Stimulated activated naive CD8-positive, alpha-beta T cell treated with anti-CD3 and anti-CD28 coated beads, Interleukin-15, amount 100 ng/mL, for 72 hours (primary cell): Measurements from ENCODE around the gene PLP1.
"Not testable (repeated sequence)": the region's sequence is repeated elsewhere in the genome, so short reads cannot be mapped to it uniquely, and the experiment has no call there.

Experiments used
- ATAC-seq: fragments of 150-1000 bp; cut with Tn5 transposase; 2 replicates; pipeline ENCODE4 v1.10.0; 2021; ENCODE audit warnings: mild to moderate bottlenecking, moderate library complexity
- DNase-seq, 2 donors: peaks; one replicate each; pipeline ENCODE4 v3.0.0; 2021 to 2022
- H3K27ac Mint-ChIP-seq, 2 donors: one replicate each; pipeline ENCODE4 v1.8.0; 2022; ENCODE audit warnings: mild to moderate bottlenecking in 2 of 2, mixed read lengths in 2 of 2, moderate library complexity in 2 of 2
- H3K27me3 Mint-ChIP-seq: one replicate; pipeline ENCODE4 v1.8.0; 2022; ENCODE audit warnings: mixed read lengths
- H3K4me1 Mint-ChIP-seq: one replicate; pipeline ENCODE4 v1.8.0; 2022; ENCODE audit warnings: mild to moderate bottlenecking, mixed read lengths
- H3K4me3 Mint-ChIP-seq, 2 donors: one replicate each; pipeline ENCODE4 v1.8.0; 2022; ENCODE audit warnings: mild to moderate bottlenecking in 2 of 2, mixed read lengths in 2 of 2, moderate library complexity in 1 of 2
- H3K9me3 Mint-ChIP-seq, 2 donors: one replicate each; pipeline ENCODE4 v1.8.0; 2022; ENCODE audit warnings: mixed read lengths in 2 of 2

The PLP1 gene

GRCh38 chrX:103766813-103767555 is 9.7 kb upstream of the PLP1 start:
- not testable (repeated sequence) for H3K4me3 Mint-ChIP-seq, ATAC-seq, H3K27ac Mint-ChIP-seq, H3K4me1 Mint-ChIP-seq, H3K27me3 Mint-ChIP-seq, DNase-seq, H3K9me3 Mint-ChIP-seq

DNA sequence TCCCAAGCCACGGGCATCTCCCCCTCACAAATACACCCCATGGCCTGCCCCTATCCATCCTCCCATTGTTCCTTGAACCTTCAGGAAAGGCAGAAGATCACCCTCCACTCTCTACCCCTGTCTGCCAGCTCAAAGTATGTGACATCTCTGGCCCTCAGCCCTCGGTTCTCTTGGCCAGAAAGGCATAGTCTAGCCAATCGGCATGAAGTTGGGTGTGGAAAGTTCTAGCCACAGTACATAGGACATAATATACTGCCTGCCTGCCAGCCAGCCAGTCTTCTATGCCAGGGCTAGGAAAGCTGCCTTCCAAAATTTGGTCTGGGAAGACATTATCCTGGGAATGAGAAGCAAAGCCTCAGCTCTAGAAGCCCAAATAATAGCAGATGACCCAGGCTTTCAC is 3.2 kb upstream of the PLP1 start:
- no peak for ATAC-seq
- no peak for DNase-seq
- Mint-ChIP-seq H3K27ac (no peak overlapping the region), H3K9me3 (no peaks in the 10 kb centered on the region), H3K27me3 (peaks cover 26% of the 10 kb centered on the region), H3K4me1 (no peaks in the 10 kb centered on the region), H3K4me3 (no peak overlapping the region)

DNA sequence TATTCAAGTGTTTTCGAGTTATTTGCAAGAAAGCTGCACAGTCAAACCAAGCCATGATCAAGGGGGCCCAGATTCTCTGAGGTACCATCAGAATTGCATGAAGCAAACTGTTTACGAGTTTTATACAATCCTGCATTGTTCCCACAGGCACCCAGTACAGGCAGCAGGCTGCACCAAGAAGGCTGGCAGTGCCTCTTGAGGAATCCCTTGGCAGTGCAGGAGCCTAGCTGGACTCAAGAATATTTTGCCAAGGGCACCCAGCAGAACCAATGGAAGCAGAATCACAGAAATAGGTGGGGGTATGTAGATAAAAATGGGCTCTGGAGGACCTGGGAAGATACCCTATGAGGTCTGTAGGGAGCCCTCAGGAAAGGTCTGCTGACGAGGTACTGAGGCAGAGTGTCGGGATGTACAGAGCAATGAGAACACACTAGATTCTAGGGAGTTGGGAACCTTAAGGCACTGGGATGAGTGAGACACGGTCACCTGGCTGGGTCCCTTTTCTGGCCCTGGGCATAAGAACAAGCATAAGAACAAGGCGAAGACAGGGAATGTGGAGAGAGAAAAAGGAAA is 2.5 kb upstream of the PLP1 start:
- H3K4me3 Mint-ChIP-seq: no peak overlapping the region
- H3K9me3 Mint-ChIP-seq: no peaks in the 10 kb centered on the region
- H3K27ac Mint-ChIP-seq: no peak overlapping the region
- DNase-seq (no peak), ATAC-seq (no peak)
- H3K4me1 Mint-ChIP-seq: no peaks in the 10 kb centered on the region
- peaks cover 27% of the 10 kb centered on the region for H3K27me3 Mint-ChIP-seq

DNA sequence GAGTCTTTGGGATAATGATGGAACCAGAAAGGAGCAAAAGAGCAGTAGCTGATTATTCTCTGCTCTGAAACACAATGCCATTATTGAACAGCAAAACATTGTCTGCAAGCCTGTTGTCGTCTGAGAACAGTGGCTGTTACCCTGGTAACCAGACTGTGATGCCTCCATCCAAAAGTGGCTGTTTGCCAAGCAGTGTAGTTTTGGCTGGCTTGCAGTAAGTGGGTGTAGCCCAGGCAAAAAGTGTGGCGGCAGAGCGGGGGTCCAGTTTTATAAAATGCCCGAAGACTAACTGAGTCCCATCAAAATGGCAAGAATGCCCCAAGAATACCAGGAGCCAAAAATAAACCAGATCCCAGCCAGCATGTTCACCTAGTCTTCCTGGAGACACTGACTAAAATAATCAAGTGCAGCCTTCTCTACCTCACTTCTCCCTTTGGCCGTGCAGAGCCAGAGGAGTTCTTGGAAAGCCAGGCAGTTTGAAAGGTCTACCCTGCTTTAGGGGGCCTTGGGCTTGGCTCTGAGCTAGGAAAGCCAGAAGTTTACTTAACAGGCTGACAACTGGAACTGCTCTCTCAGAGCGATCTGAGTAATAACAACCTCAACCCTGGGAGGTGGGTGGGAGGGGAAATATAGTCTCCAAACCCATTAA is 2.6 kb downstream of the PLP1 start:
- DNase-seq: no peak
- H3K9me3 Mint-ChIP-seq: no peaks in the 10 kb centered on the region
- no peak overlapping the region for H3K4me3 Mint-ChIP-seq
- no peaks in the 10 kb centered on the region for H3K4me1 Mint-ChIP-seq
- peaks cover 22% of the 10 kb centered on the region for H3K27me3 Mint-ChIP-seq
- H3K27ac Mint-ChIP-seq: no peak overlapping the region
- ATAC-seq: no peak

GRCh38 chrX:103780336-103781061 is 3.9 kb downstream of the PLP1 start:
- no peaks in the 10 kb centered on the region for H3K9me3 Mint-ChIP-seq
- H3K27ac Mint-ChIP-seq: no peak overlapping the region
- DNase-seq (no peak), ATAC-seq (no peak)
- peaks cover 20% of the 10 kb centered on the region for H3K27me3 Mint-ChIP-seq
- no peak overlapping the region for H3K4me3 Mint-ChIP-seq
- no peaks in the 10 kb centered on the region for H3K4me1 Mint-ChIP-seq

- ATAC-seq (no peak), DNase-seq (no peak)
- no peak overlapping the region for H3K4me3 Mint-ChIP-seq
- peaks cover 15% of the 10 kb centered on the region for H3K27me3 Mint-ChIP-seq
- no peaks in the 10 kb centered on the region for H3K9me3 Mint-ChIP-seq
- no peaks in the 10 kb centered on the region for H3K4me1 Mint-ChIP-seq
- no peak overlapping the region for H3K27ac Mint-ChIP-seq
Measured at GRCh38 chrX:103781062-103781402, 4.4 kb downstream of the PLP1 start.

- H3K4me1 Mint-ChIP-seq: no peaks in the 10 kb centered on the region
- peaks cover 9% of the 10 kb centered on the region for H3K27me3 Mint-ChIP-seq
- H3K27ac Mint-ChIP-seq: no peak overlapping the region
- H3K9me3 Mint-ChIP-seq: no peaks in the 10 kb centered on the region
- DNase-seq: no peak
- no peak for ATAC-seq
- H3K4me3 Mint-ChIP-seq: no peak overlapping the region
Measured at GRCh38 chrX:103781706-103782105, 5.1 kb downstream of the PLP1 start.

DNA sequence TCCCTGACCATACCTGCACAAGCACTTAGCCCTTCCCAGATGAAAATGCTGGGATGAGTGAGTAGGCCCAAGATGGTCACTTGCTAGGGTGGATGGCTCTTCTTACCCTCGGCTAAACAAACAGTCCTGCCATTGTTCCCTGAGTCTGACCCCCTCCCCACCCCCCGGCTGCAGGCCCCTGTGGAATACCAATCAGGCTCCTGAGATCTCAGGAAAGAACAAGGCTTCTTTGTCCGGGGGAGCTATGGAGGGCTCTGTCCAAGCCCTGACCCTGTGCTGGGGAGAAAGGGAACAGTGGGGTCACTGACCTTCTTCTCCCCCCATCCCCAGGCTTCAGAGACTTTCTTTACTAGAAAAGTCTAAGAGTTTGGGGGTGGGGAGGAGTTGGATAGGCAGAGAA is 6.0 kb downstream of the PLP1 start:
- Mint-ChIP-seq H3K27me3 (peaks cover 9% of the 10 kb centered on the region), H3K9me3 (no peaks in the 10 kb centered on the region), H3K4me1 (no peaks in the 10 kb centered on the region), H3K4me3 (no peak overlapping the region), H3K27ac (no peak overlapping the region)
- no peak for DNase-seq
- no peak for ATAC-seq

DNA sequence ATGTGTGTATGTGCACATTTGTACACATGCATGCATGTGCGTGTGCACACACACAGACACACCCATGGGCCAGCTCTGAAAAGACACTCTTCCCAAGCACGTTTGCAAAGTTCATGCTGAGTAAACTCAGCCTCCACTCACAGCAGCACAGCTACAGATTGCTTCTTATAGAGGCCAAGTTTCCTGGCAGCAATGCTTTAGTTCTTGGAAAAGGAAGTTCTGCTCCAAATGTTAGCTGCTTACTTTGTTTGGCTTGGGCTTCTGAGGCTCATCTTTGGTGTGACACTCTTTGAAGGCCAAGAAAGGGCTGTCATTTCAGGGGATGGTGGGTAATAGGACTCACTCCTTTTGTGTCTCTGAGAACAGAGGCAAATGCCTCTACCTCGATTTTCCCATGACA is 6.6 kb downstream of the PLP1 start:
- Mint-ChIP-seq H3K4me3 (no peak overlapping the region), H3K27ac (no peak overlapping the region), H3K27me3 (peaks cover 4% of the 10 kb centered on the region), H3K4me1 (no peaks in the 10 kb centered on the region), H3K9me3 (no peaks in the 10 kb centered on the region)
- ATAC-seq: no peak
- no peak for DNase-seq

- H3K4me1 Mint-ChIP-seq: no peaks in the 10 kb centered on the region
- H3K27ac Mint-ChIP-seq: no peak overlapping the region
- H3K27me3 Mint-ChIP-seq: no peaks in the 10 kb centered on the region
- no peak for ATAC-seq
- DNase-seq: no peak
- no peak overlapping the region for H3K4me3 Mint-ChIP-seq
- H3K9me3 Mint-ChIP-seq: no peaks in the 10 kb centered on the region
Measured at GRCh38 chrX:103783971-103784370, 7.3 kb downstream of the PLP1 start.

DNA sequence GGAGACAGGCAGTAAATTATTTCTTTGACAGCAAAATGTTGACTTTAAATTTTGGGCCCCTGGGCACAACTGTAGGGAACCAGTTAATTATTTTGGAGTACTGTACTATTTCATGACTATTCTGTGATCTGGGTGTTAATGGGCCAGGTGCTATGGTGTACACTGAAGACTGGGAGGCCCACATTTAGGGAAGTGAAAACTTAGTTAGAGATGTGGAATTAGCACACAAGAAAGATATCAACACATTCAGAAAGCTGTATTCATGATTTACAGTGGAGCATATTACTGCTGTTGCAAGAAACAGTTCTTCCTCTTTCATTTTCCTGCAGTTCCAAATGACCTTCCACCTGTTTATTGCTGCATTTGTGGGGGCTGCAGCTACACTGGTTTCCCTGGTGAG is 12.4 kb downstream of the PLP1 start:
- Mint-ChIP-seq H3K9me3 (no peaks in the 10 kb centered on the region), H3K4me1 (no peaks in the 10 kb centered on the region), H3K27me3 (no peaks in the 10 kb centered on the region), H3K27ac (no peak overlapping the region), H3K4me3 (no peak overlapping the region)
- ATAC-seq (no peak), DNase-seq (no peak)

DNA sequence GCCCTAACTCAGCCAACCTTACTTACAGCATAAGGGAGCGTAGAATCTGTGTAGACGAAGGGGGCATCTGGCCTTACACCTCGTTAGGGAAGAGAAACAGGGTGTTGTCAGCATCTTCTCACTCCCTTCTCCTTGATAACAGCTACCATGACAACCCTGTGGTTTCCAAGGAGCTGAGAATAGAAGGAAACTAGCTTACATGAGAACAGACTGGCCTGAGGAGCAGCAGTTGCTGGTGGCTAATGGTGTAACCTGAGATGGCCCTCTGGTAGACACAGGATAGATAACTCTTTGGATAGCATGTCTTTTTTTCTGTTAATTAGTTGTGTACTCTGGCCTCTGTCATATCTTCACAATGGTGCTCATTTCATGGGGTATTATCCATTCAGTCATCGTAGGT is 14.6 kb downstream of the PLP1 start:
- H3K27ac Mint-ChIP-seq: no peak overlapping the region
- H3K9me3 Mint-ChIP-seq: no peaks in the 10 kb centered on the region
- no peak for DNase-seq
- no peaks in the 10 kb centered on the region for H3K4me1 Mint-ChIP-seq
- no peak overlapping the region for H3K4me3 Mint-ChIP-seq
- H3K27me3 Mint-ChIP-seq: no peaks in the 10 kb centered on the region
- no peak for ATAC-seq

DNA sequence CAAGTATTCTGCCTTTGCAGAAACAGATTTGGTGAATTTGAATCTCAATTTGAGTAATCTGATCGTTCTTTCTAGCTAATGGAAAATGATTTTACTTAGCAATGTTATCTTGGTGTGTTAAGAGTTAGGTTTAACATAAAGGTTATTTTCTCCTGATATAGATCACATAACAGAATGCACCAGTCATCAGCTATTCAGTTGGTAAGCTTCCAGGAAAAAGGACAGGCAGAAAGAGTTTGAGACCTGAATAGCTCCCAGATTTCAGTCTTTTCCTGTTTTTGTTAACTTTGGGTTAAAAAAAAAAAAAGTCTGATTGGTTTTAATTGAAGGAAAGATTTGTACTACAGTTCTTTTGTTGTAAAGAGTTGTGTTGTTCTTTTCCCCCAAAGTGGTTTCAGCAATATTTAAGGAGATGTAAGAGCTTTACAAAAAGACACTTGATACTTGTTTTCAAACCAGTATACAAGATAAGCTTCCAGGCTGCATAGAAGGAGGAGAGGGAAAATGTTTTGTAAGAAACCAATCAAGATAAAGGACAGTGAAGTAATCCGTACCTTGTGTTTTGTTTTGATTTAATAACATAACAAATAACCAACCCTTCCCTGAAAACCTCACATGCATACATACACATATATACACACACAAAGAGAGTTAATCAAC is 15.3 kb downstream of the PLP1 start:
- DNase-seq: no peak
- no peaks in the 10 kb centered on the region for H3K27me3 Mint-ChIP-seq
- no peak overlapping the region for H3K27ac Mint-ChIP-seq
- H3K4me1 Mint-ChIP-seq: no peaks in the 10 kb centered on the region
- ATAC-seq: no peak
- no peak overlapping the region for H3K4me3 Mint-ChIP-seq
- H3K9me3 Mint-ChIP-seq: no peaks in the 10 kb centered on the region

GRCh38 chrX:103792916-103793544 is 16.4 kb downstream of the PLP1 start:
- H3K27me3 Mint-ChIP-seq: no peaks in the 10 kb centered on the region

GRCh38 chrX:103793545-103793940 is 16.9 kb downstream of the PLP1 start:
- Mint-ChIP-seq H3K27ac (no peak overlapping the region), H3K9me3 (no peaks in the 10 kb centered on the region), H3K27me3 (no peaks in the 10 kb centered on the region), H3K4me3 (no peak overlapping the region), H3K4me1 (no peaks in the 10 kb centered on the region)
- no peak for ATAC-seq
- DNase-seq: no peak

More at GRCh38 chrX:103792916-103793544, 16.4 kb downstream of the PLP1 start:
- Mint-ChIP-seq H3K4me1 (no peaks in the 10 kb centered on the region), H3K4me3 (no peak overlapping the region), H3K9me3 (no peaks in the 10 kb centered on the region), H3K27ac (no peak overlapping the region)
- no peak for DNase-seq
- no peak for ATAC-seq
